Ishikawa (cell line): ENCODE data around the gene TMEM141.

Experiments
- CEBPB ChIP-seq: IDR thresholded peaks from 2 replicates; pipeline ENCODE4 v1.6.1; 2012
- CREB1 ChIP-seq: IDR thresholded peaks from 2 replicates; pipeline ENCODE4 v1.6.1; 2012; ENCODE audit warnings: low read depth
- EGR1 ChIP-seq: IDR thresholded peaks from 2 replicates; pipeline ENCODE4 v1.6.1; 2012
- EP300 ChIP-seq: IDR thresholded peaks from 2 replicates; pipeline ENCODE4 v1.6.1; 2012; ENCODE audit warnings: borderline replicate concordance
- FOXM1 ChIP-seq: IDR thresholded peaks from 2 replicates; pipeline ENCODE4 v1.6.1; 2012; ENCODE audit warnings: low read depth, borderline replicate concordance
- MAX ChIP-seq: IDR thresholded peaks from 2 replicates; pipeline ENCODE4 v1.6.1; 2012
- NFIC ChIP-seq: IDR thresholded peaks from 2 replicates; pipeline ENCODE4 v1.6.1; 2012
- RAD21 ChIP-seq: IDR thresholded peaks from 2 replicates; pipeline ENCODE4 v1.6.1; 2012; ENCODE audit warnings: low read depth
- REST ChIP-seq: IDR thresholded peaks from 2 replicates; pipeline ENCODE4 v1.6.1; 2012; ENCODE audit warnings: low read depth, mild to moderate bottlenecking
- TAF1 ChIP-seq: IDR thresholded peaks from 2 replicates; pipeline ENCODE4 v1.6.1; 2012; ENCODE audit warnings: low read depth, mild to moderate bottlenecking
- TCF12 ChIP-seq: IDR thresholded peaks from 2 replicates; pipeline ENCODE4 v1.6.1; 2012; ENCODE audit warnings: low read depth
- TEAD4 ChIP-seq: IDR thresholded peaks from 2 replicates; pipeline ENCODE4 v1.6.1; 2012
- USF1 ChIP-seq: IDR thresholded peaks from 2 replicates; pipeline ENCODE4 v1.6.1; 2012
- YY1 ChIP-seq: IDR thresholded peaks from 2 replicates; pipeline ENCODE4 v1.6.1; 2012; ENCODE audit warnings: low read depth
- ZBTB7A ChIP-seq: IDR thresholded peaks from 2 replicates; pipeline ENCODE4 v1.6.1; 2012; ENCODE audit warnings: low read depth

TMEM141 gene

GRCh38 chr9:136774416-136775045 lies 16.6 kb upstream of the TMEM141 start:
- TF ChIP-seq CEBPB (no peak), USF1 (no peak), TEAD4 (no peak), YY1 (no peak), TAF1 (no peak), REST (no peak), FOXM1 (no peak), NFIC (no peak)

- TF ChIP-seq MAX (no peak), CEBPB (no peak), EGR1 (no peak), TEAD4 (no peak), ZBTB7A (no peak), NFIC (no peak), TCF12 (no peak), TAF1 (no peak), REST (no peak), RAD21 (no peak), FOXM1 (no peak), YY1 (no peak), CREB1 (no peak), USF1 (no peak), EP300 (no peak)
These were observed 16.0 kb upstream of the TMEM141 start for GRCh38 chr9:136775191-136775590.

GRCh38 chr9:136776947-136777346 lies 14.2 kb upstream of the TMEM141 start:
- TF ChIP-seq RAD21 (no peak), TEAD4 (no peak), ZBTB7A (no peak), EGR1 (no peak), MAX (no peak), FOXM1 (no peak), CREB1 (no peak), EP300 (no peak), TCF12 (no peak), CEBPB (no peak), TAF1 (no peak), YY1 (no peak), USF1 (no peak), REST (no peak), NFIC (no peak)

GRCh38 chr9:136777359-136777758 lies 13.8 kb upstream of the TMEM141 start:
- TF ChIP-seq EP300 (no peak), RAD21 (no peak), MAX (no peak), ZBTB7A (no peak), EGR1 (no peak), NFIC (no peak), USF1 (no peak), CEBPB (no peak), TAF1 (no peak), CREB1 (no peak), TCF12 (no peak), FOXM1 (no peak), TEAD4 (no peak), YY1 (no peak), REST (no peak)
